Measurements from ENCODE around the gene SSH3. TPM values are rescaled to one million over a fixed set of nuclear protein-coding genes. Genes with fewer than 3 reads are reported as not detected.

SSH3 gene
- total and polyA plus RNA-seq, 10 donors, result 4.3 to 31.8 (median 19.7) TPM

DNA sequence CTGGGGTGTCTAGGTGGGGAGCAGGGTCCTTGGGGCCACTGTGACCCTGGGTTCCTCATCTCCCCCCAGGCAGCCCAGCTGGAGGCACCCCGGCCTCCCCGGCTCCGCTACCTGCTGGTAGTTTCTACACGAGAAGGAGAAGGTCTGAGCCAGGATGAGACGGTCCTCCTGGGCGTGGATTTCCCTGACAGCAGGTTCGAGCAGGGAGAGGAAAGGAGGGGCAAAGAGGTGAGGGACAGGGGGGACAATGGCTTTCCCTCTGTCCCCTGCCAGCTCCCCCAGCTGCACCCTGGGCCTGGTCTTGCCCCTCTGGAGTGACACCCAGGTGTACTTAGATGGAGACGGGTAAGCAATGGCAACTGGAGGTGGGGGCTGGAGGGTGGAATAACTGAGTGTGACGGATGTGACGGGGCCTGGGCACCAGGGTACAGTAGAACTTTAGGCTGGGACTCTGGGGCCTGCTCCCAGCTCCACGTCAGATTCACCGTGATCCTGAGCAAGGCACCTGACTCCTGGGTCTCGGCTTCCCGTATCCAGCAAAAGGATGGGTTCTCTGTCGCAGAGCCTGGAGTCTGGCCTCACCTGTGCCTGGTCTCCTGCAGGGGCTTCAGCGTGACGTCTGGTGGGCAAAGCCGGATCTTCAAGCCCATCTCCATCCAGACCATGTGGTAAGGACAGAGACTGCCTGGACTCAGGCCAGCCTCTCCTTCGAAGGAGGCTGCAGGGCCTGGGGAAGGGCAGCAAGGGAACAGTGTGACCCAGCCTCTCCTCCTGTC, 3.6 kb downstream of the SSH3 start:
- peak; percentile 63 for DNase-seq
- intact Hi-C loops (cut with DNase I; ENCODE audit: low total_unique reads), result no loop called here
- Histone ChIP-seq H3K27me3 (replicated peaks in 1 of 7) (no peaks in the 10 kb centered on the region), H3K27ac (no peak overlapping the region), H3K9me3 (no peaks in the 10 kb centered on the region), H3K4me3 (no peak overlapping the region), H3K4me1 (peaks cover 12 to 55% (median 28%) of the 10 kb centered on the region in 6 donors), H3K36me3 (peaks cover 0 to 60% (median 24%) of the 10 kb centered on the region in 6 donors)
- 86 to 94% (median 92%) methylated on average over 19 of the region's 19 CpGs for WGBS, 5 donors
- no peak for TF ChIP-seq POLR2A (IDR thresholded peaks at IDR 0.05)
- TF ChIP-seq, protein P1, sequence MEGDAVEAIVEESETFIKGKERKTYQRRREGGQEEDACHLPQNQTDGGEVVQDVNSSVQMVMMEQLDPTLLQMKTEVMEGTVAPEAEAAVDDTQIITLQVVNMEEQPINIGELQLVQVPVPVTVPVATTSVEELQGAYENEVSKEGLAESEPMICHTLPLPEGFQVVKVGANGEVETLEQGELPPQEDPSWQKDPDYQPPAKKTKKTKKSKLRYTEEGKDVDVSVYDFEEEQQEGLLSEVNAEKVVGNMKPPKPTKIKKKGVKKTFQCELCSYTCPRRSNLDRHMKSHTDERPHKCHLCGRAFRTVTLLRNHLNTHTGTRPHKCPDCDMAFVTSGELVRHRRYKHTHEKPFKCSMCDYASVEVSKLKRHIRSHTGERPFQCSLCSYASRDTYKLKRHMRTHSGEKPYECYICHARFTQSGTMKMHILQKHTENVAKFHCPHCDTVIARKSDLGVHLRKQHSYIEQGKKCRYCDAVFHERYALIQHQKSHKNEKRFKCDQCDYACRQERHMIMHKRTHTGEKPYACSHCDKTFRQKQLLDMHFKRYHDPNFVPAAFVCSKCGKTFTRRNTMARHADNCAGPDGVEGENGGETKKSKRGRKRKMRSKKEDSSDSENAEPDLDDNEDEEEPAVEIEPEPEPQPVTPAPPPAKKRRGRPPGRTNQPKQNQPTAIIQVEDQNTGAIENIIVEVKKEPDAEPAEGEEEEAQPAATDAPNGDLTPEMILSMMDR (IDR thresholded peaks at IDR 0.05 in 8 of 11, conservative IDR thresholded peaks at IDR 0.05 in 3 of 11), result no peak

DNA sequence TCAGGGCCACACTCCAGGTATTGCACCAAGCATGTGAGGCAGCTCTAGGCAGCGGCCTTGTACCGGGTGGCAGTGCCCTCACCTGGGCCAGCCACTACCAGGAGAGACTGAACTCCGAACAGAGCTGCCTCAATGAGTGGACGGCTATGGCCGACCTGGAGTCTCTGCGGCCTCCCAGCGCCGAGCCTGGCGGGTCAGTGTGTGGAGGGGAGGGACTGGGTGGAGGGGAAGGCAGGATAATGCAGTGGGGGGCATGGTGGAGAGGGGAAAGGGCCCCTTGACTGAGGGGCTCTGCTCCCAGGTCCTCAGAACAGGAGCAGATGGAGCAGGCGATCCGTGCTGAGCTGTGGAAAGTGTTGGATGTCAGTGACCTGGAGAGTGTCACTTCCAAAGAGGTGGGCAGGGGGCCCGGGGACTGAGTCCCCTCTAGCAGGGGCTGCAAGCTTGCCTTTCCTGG, 4.2 kb downstream of the SSH3 start:
- WGBS, 5 donors, result 85 to 94% (median 91%) methylated on average over 9 to 12 of the region's 12 CpGs
- Histone ChIP-seq H3K4me3 (no peak overlapping the region), H3K36me3 (peaks cover 0 to 55% (median 19%) of the 10 kb centered on the region in 6 donors), H3K4me1 (peaks cover 10 to 55% (median 27%) of the 10 kb centered on the region in 6 donors), H3K27me3 (replicated peaks in 1 of 7) (no peaks in the 10 kb centered on the region), H3K9me3 (no peaks in the 10 kb centered on the region), H3K27ac (no peak overlapping the region)
- TF ChIP-seq POLR2A (IDR thresholded peaks at IDR 0.05) (no peak), POLR2AphosphoS5 (IDR thresholded peaks at IDR 0.05) (no peak)
- TF ChIP-seq, protein P1 (IDR thresholded peaks at IDR 0.05 in 8 of 11, conservative IDR thresholded peaks at IDR 0.05 in 3 of 11), result no peak
- intact Hi-C loops (cut with DNase I; ENCODE audit: low total_unique reads), result no loop called here
- DNase-seq, result peak; percentile 65

GRCh38 chr11:67308031-67308866, 4.9 kb downstream of the SSH3 start:
- Histone ChIP-seq H3K27ac (no peak overlapping the region), H3K9me3 (no peaks in the 10 kb centered on the region), H3K4me3 (no peak overlapping the region), H3K4me1 (peaks cover 7 to 55% (median 27%) of the 10 kb centered on the region in 6 donors), H3K36me3 (peaks cover 0 to 54% (median 18%) of the 10 kb centered on the region in 6 donors), H3K27me3 (replicated peaks in 1 of 7) (no peaks in the 10 kb centered on the region)
- TF ChIP-seq, protein P1 (IDR thresholded peaks at IDR 0.05 in 8 of 11, conservative IDR thresholded peaks at IDR 0.05 in 3 of 11), result no peak
- TF ChIP-seq POLR2AphosphoS5 (IDR thresholded peaks at IDR 0.05), result no peak
- TF ChIP-seq POLR2A (IDR thresholded peaks at IDR 0.05), result no peak
- peak; percentile 66 for DNase-seq
- intact Hi-C loops (cut with DNase I; ENCODE audit: low total_unique reads), result no loop called here
- 93 to 98% (median 95%) methylated on average over 8 to 20 of the region's 20 CpGs for WGBS, 5 donors

GRCh38 chr11:67309166-67309565, 5.8 kb downstream of the SSH3 start:
- Histone ChIP-seq H3K4me3 (no peak overlapping the region), H3K4me1 (peaks cover 6 to 55% (median 23%) of the 10 kb centered on the region in 6 donors), H3K27ac (no peak overlapping the region), H3K27me3 (replicated peaks in 1 of 7) (no peaks in the 10 kb centered on the region), H3K36me3 (peaks cover 0 to 54% (median 18%) of the 10 kb centered on the region in 6 donors), H3K9me3 (no peaks in the 10 kb centered on the region)
- WGBS, 5 donors, result 88 to 97% (median 94%) methylated on average over 10 to 11 of the region's 11 CpGs
- TF ChIP-seq, protein P1 (IDR thresholded peaks at IDR 0.05 in 8 of 11, conservative IDR thresholded peaks at IDR 0.05 in 3 of 11), result no peak
- peak; percentile 59 for DNase-seq
- intact Hi-C loops (cut with DNase I; ENCODE audit: low total_unique reads), result no loop called here

All from spleen (tissue), 11 donors.